Measurements from ENCODE around the gene ULBP3.
"Not testable (repeated sequence)": the region's sequence is repeated elsewhere in the genome, so short reads cannot be mapped to it uniquely, and the experiment has no call there.

ULBP3 gene

GRCh38 chr6:150038202-150039062 is 30.5 kb downstream of the ULBP3 start:
- DNase-seq: no peak

DNA sequence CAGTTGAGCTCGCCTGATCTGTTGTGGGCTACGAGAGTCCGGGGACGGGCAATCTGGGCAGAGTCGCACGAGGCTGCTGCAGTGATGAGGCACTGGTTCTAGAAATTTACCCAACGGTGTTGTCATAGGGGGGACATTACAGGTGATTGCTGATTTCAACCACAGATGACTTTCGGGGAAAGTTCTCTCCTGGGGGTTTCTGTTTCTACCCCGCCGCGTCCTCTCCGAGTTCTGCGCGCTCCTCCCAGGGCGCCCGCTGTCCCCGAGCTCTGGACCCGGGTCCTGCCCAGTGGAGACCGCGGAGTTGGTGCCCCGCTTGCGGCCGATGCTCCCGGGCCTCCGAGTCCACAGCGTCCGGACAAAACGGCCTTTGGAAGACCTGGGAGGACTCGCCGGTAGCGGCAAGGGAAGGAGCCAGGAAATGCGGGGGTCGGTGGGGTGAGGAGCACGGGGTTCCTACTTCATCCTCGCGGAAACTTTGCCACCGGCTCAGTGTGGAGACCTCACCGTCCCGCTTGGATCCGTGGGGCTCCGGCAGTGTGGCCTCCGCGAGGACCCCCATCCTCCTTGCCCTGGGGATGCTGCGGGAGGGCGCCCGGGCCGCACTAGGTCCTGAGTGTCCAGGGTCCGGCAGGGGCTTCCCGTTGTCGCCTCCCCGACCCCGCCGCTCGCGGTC is 31.3 kb downstream of the ULBP3 start:
- DNase-seq: no peak

- no peak for DNase-seq
Observed at GRCh38 chr6:150036081-150036480, 32.8 kb downstream of the ULBP3 start.

DNA sequence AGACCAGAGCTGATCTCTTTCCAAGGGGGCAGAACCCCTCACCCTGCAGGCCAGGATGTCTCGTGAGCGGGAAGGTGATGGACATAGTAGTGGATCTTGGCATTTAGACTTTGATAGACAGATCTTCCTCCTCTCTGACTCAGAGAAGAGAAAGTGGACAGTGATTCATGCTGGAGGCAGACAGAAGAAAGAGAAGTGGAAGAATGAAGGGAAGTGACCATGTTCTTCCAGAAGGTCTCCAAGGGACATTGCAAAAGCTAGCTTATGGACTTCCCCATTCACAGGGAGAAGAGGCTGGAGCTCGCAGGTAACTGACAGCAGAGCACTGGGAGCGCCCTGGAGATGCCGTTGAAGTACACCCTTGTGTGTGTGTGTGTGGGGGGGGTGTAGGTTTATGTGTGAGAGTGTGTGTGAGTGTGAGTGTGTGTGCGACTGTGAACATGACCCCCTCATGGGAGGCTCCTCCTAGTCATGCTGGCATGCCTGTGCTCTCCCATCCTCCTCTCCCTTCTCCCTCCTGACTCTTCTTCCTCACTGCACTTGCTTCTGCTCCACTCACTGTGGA is 35.6 kb downstream of the ULBP3 start:
- DNase-seq: no peak

GRCh38 chr6:150032598-150032997 is 36.3 kb downstream of the ULBP3 start:
- DNase-seq: no peak

- DNase-seq: no peak
Observed at GRCh38 chr6:150030611-150031010, 38.3 kb downstream of the ULBP3 start.

- no peak for DNase-seq
Observed at GRCh38 chr6:150029749-150030148, 39.2 kb downstream of the ULBP3 start.

GRCh38 chr6:150029276-150029675 is 39.6 kb downstream of the ULBP3 start:
- no peak for DNase-seq

- no peak for DNase-seq
Observed at GRCh38 chr6:150028799-150029198, 40.1 kb downstream of the ULBP3 start.

GRCh38 chr6:150027806-150028565 is 40.9 kb downstream of the ULBP3 start:
- no peak for DNase-seq

GRCh38 chr6:150026976-150027805 is 41.7 kb downstream of the ULBP3 start:
- DNase-seq: no peak

- no peak for DNase-seq
Observed at GRCh38 chr6:150025201-150025917, 43.6 kb downstream of the ULBP3 start, which contains the start of gene RAET1L. Gene RAET1L (minus strand): TSS chr6:150025532. CDS start chr6:150025471, 61 bp downstream.

GRCh38 chr6:150024646-150025155 is 44.2 kb downstream of the ULBP3 start:
- DNase-seq: no peak

- not testable (repeated sequence) for DNase-seq
Observed at GRCh38 chr6:150024021-150024420, 44.9 kb downstream of the ULBP3 start.

GRCh38 chr6:150021870-150022269 is 47.1 kb downstream of the ULBP3 start:
- not testable (repeated sequence) for DNase-seq

DNA sequence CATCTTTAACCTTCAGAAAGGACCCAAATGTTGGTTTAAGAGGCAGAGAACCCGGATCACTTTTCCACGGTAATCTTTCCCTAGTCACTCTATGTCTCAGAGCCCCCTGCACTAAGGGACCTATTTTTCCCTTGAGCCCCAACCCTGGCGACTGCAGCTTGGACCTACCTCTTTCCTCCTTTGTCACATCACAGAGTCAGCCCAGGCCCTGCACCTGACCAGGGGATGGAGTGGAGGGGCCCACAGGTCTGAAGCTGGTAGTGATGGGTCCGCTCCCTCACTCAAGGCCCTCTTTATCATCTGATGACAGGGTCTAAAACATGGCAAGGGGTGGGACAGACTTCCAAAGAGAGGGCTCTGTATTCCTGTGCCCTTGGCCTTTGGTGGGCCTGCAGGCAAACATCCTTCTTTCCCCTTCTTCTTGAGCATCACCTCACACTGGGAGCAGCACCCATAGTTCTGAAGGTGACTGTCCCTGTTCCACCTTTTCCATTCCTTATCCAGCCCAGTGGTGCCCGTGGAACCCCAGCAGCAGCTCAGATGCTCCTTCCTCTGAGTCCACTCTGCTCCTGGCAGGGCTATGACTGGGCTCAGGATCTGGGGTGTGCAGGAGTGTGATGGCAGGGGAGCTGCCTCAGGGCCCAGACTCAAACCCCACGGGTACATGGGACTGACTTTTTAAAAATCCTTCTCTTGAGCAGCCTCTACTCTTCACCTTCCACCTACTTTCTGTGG is 49.9 kb downstream of the ULBP3 start:
- no peak for DNase-seq

DNA sequence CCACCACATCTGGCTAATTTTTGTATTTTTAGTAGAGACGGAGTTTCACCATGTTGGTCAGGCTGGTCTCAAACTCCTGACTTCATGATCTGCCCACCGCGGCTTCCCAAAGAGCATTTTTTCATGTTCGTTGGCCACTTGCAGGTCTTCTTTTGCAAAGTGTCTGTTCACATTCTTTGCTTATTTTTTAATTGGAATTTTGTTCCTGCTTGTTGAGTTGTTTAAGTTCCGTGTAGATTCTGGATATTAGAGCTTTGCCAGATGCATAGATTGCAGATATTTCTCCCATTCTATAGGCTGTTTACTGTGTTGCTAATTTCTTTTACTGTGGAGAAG is 51.8 kb downstream of the ULBP3 start:
- DNase-seq: not testable (repeated sequence)

GRCh38 chr6:150016324-150017185 is 52.4 kb downstream of the ULBP3 start:
- peak; percentile 50 for DNase-seq

DNA sequence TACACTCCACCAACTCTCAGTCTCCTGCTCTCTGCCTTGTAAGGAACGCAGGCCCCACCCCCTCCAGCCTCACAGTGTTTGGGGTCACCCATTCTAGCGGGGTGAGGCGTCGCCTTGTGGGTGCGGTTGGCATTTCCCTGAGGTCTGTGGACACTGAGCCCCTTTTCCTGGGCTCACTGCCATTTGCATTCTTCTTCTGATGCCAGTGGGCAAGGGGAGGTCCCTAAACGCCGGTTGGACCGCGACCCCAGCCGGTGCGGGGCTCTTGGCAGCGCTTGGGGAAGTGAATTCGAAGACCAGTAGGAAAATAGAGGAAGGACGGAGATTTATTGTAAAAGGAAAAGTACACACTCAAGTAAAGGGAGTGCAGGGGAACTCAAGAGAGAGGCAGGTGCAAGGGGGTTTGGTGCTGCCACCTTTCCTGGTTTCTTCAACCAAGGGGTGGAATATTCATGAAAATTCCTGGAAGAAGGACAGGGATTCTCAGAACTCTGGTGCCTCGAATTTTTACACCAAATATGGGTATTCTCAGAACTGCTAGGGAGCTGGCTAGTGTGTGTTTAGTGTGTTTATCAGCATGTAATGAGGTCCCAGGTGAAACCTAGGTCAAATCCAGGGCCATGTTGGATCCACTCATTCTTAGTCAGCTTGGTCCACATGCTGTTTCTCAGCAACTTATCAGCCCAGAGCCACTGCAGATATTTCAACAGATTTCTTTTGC is 53.5 kb downstream of the ULBP3 start:
- DNase-seq: not testable (repeated sequence)
